ENCODE results near the gene PLSCR4.

- TF ChIP-seq REST (IDR thresholded peaks at IDR 0.05) (no peak), ESRRA (IDR thresholded peaks at IDR 0.05; ENCODE audit: borderline replicate concordance, low read length) (no peak), RAD21 (conservative IDR thresholded peaks at IDR 0.05 in 1 of 2, IDR thresholded peaks at IDR 0.05 in 1 of 2) (no peak), RCOR1 (IDR thresholded peaks at IDR 0.05; ENCODE audit: low read depth, low read length) (no peak), CTCF (IDR thresholded peaks at IDR 0.05) (no peak), JUNB (IDR thresholded peaks at IDR 0.05) (no peak), HOXA7 (CRISPR knock-in tag; IDR thresholded peaks at IDR 0.05) (no peak), BHLHE40 (IDR thresholded peaks at IDR 0.05; ENCODE audit: low read depth, low read length) (no peak), MAX (IDR thresholded peaks at IDR 0.05) (no peak)
These were observed 29.6 kb downstream of the PLSCR4 start for GRCh38 chr3:146221276-146221675.

All from A549 (cell line).